ENCODE results near the gene IQGAP2.
"Not testable (repeated sequence)": the region's sequence is repeated elsewhere in the genome, so short reads cannot be mapped to it uniquely, and the experiment has no call there.

The IQGAP2 gene

GRCh38 chr5:76422227-76422626, 19.1 kb downstream of the IQGAP2 start:
- DNase-seq = no peak

GRCh38 chr5:76422742-76423141, 19.7 kb downstream of the IQGAP2 start:
- no peak for DNase-seq

DNA sequence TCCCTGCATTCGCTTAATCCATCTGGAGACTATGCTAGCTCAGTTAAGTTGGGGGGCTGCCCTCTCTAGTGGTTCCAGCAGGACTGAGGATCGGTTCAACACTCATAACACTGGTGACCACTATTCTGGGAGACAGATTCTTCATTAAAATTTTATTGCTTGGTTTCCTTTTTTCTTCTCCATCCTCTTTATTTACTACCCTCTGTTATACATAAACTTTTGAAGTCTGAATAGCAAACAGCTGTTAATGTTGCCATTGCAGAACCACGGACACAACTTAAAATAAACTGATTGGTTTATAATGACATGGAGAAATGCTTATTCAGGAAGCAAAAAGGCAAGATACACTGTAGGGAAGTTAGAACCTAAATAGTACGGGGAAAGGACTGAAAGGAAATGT, 22.1 kb downstream of the IQGAP2 start:
- DNase-seq = no peak

- no peak for DNase-seq
These were observed 23.1 kb downstream of the IQGAP2 start for GRCh38 chr5:76425928-76426804.

DNA sequence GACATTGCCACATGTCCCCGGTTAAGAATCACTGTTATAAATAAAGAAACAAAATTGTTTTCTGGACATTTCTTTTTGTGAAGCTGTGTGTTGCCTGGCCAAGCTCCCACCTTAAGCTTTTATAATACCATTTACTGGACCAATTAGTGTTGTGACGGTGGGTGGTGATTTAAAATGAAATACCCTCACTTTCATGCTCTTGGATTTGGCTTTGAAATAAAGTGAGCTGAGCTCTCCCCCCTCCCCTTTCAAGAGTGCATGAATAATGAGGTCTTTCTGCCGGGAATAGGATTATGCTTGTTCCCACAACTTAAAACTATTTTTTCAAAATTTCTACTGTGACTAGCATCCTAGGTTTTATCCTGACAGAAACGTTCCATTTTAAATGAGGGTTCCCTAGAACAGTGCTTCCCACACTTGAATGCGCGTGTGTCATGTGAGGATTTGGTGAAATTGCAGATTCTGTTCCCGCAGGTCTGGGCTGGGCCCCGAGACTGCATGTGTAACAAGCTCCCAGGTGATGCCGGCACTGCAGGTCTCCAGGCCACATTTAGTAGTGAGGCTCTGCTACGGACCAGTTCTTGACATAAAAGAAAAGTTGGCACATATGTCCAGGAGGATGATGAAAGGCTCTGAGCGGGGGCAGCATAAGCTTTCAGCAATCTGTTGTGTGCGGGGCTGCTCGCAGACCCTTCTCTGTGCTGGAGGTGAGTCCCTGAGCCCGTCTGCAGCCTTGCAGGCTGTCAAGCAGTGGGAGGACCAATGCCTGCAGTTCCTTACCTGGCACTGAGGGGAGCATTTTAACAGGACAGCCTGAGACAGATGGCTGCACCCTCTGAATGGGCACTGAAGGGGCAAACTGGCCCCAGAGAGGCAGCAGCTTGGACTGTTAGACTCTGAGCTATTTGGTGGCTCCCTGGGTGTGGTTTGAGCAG, 24.4 kb downstream of the IQGAP2 start:
- no peak for DNase-seq

DNA sequence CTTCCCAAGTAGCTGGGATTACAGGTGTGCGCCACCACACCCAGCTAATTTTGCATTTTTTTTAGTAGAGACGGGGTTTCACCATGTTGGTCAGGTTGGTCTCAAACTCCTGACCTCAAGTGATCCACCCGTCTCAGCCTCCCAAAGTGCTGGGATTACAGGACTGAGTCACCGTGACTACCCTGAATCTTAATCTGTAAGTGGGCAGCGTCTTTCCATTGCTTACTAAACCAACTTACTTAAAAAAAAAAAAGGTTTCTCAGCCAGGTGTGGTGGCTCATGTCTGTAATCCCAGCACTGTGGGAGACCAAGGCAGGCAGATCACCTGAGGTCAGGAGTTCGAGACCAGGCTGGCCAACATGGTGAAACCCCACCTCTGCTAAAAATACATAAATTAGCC, 25.5 kb downstream of the IQGAP2 start:
- DNase-seq = not testable (repeated sequence)

- DNase-seq = no peak
These were observed 30.2 kb downstream of the IQGAP2 start for GRCh38 chr5:76433261-76433660.

GRCh38 chr5:76437507-76437906, 34.4 kb downstream of the IQGAP2 start:
- not testable (repeated sequence) for DNase-seq

- DNase-seq = no peak
These were observed 34.9 kb downstream of the IQGAP2 start for GRCh38 chr5:76438025-76438424.

DNA sequence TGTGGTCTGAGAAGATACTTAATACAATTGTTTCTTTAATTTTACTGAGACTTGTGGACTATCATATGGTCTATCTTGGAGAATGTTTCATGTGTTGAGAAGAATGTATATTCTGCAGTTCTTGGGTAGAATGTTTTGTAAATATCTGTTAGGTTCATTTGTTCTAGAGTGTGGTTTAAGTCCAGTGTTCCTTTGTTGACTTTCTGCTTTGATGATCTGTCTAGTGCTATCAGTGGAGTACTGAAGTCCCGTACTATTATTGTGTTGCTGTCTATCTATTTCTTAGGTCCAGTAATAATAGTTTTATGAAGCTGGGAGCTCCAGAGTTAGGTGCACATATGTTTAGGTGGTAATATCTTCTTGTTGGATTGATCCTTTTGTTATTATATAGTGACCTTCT, 36.1 kb downstream of the IQGAP2 start:
- no peak for DNase-seq

DNA sequence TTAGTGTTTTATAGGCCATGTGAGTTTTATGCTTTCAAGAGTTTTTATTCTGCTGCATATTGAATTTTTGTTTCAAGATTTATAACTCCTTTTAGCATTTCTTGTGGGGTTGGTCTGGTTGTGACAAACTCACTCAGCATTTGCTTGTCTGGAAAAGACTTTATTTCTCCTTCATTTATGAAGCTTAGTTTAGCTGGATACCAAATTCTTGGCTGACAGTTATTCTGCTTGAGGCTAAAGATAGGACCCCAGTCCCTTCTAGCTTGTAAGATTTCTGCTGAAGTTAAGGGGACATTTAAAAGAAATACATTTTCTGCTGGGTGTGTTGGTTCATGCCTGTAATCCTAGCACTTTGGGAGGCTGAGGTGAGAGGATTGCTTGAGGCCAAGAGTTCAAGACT, 36.8 kb downstream of the IQGAP2 start:
- no peak for DNase-seq

- no peak for DNase-seq
These were observed 38.0 kb downstream of the IQGAP2 start for GRCh38 chr5:76441101-76441500.

- DNase-seq = no peak
These were observed 39.0 kb downstream of the IQGAP2 start for GRCh38 chr5:76441890-76442673.

DNA sequence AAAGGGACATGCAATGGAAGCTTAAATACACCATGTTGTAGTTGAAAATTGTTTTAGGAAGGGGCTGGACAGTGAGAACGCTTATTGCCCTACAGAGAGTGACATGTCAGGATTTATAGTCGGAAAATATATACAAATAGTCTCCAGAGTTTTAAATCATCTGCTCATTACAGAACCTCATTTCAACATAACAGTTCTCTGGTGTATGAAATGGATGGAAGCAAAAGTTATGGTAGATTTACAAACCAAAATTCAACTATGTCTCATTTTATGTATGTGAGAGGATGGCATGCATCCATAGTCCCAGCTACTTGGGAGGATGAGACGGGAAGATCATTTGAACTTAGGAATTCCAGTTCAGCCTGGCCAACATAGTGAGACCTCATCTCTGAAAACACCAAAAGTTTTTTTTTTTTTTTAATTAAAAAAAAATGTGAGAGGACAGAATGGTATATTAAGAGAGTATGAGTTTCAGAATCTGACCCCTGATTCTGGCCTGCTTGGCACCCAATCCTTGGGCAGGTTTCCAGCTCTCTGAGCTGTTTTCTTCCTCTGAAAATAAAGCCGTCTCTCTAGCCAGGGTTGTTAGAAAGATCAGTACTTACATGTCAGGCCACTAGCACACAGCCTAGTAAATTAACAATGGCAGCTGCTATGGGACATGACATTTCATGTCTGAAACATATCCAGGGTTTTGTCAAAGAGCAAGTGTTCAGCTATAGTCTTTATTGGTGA, 40.1 kb downstream of the IQGAP2 start:
- no peak for DNase-seq

DNA sequence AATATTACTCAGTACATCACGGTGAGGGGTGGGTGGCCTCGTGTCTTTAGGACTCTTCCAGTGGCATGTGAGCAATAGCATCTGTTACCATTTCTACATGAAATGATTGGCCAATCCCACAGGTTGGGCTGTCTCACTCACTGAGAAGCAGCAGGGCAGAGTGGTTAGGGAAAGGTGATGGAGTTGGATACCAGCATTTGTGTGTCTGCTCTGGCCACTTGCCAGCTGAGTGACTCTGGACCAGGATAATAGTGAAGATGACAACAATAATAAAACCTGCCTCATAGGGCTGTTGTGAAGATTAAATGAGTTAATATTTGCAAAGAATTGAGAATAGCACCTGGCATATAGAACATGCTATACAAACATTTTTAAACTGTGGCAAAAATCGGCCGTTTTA, 42.0 kb downstream of the IQGAP2 start:
- no peak for DNase-seq

DNA sequence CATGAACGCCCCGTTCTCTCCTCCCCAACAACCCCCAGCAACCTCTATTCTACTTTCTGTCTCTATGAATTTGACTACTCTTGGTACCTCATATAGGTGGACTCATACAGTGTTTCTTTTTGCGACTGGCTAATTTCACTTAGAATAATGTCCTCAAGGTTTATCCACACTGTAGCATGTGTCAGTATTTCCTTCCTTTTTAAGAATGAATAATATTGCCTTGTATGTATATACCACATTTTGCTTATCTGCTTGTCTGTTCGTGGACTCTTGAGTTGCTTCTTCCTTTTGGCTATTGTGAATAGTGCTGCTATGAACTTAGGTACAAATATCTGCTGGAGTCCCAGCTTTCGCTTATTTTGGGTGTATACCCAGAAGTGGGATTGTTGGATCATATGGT, 42.7 kb downstream of the IQGAP2 start:
- DNase-seq = no peak

- no peak for DNase-seq
These were observed 43.7 kb downstream of the IQGAP2 start for GRCh38 chr5:76446776-76447175.

GRCh38 chr5:76449606-76450005, 46.5 kb downstream of the IQGAP2 start:
- DNase-seq = no peak

GRCh38 chr5:76450054-76450453, 47.0 kb downstream of the IQGAP2 start:
- no peak for DNase-seq

DNA sequence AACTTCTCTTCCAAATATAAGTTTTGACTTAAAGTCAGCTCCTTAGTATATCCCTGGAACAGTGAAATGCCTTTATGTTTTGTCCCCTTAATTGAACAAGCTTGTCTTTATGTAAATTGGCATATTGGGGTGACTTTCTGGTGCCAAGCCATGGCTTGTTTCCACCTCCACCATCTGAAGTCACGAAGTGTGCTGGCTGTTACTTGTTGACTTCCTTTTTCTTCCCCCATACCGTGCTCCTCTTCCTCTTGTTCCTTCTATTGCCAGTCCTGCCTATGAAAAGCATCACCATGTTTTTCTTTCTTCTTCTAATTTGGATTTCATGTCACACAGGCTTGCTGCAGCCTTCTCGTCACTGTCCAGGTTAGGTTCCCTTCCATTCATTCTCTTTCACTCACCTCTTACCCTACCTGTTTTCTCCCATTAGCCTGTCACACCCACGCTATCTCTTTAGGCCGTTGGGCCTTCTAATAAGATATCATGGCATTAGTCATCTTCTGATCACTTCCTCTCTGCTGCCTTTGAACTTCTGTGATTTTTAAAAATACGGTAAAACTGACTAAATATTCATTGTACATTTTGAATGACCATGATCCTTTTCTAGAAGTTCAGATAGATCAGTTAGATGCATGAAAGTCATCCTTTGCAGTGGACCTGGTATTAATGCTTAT, 48.1 kb downstream of the IQGAP2 start:
- DNase-seq = no peak

DNA sequence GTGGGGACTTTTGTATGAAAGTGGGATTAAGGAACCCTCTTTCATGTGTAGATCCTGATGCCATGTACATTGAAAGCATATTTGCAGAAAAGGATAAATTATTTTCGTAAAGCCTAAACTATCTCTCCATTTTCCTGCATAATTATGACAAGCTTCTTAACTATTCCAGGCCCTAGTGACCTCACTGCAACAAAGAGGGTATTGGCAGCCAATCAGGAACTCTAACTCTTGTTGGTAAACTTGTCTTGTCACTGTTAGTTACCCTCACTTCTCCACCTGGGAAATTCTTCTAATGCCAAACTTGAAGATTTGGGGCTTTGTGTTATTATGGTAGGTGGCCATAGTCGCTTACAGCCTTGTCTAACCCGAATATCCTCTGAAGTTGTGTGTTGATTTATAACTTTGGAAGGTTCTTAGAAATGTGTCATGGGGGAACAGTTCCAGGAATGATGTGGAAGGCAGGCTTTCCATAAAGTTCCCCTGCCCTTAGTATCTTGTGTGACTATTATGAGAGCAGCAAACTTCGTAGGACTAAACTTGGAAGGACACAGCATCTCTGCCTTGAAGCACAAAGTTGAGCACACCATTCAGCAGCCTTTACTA, 52.5 kb downstream of the IQGAP2 start:
- DNase-seq = no peak
